GM18502 (cell line): ENCODE measurements around the gene TSPOAP1.

ENCODE experiments used
- ATAC-seq: cut with Tn5 transposase; IDR thresholded peaks from one replicate; pipeline ENCODE4 v1.9.1; 2021; ENCODE audit warnings: mild to moderate bottlenecking; ENCODE audit not compliant: unreplicated experiment, poor library complexity

TSPOAP1 gene

GRCh38 chr17:58319173-58320162 is 9.1 kb downstream of the TSPOAP1 start:
- no peak for ATAC-seq

- no peak for ATAC-seq
Measured at GRCh38 chr17:58318627-58319172, 9.9 kb downstream of the TSPOAP1 start.

- no peak for ATAC-seq
Measured at GRCh38 chr17:58318065-58318481, 10.5 kb downstream of the TSPOAP1 start.

- ATAC-seq: peak; percentile 69
Measured at GRCh38 chr17:58317421-58318064, 11.1 kb downstream of the TSPOAP1 start.

GRCh38 chr17:58316260-58316960 is 12.2 kb downstream of the TSPOAP1 start:
- ATAC-seq: no peak

- ATAC-seq: no peak
Measured at GRCh38 chr17:58315750-58316149, 12.8 kb downstream of the TSPOAP1 start.

- ATAC-seq: no peak
Measured at GRCh38 chr17:58315281-58315711, 13.3 kb downstream of the TSPOAP1 start.

GRCh38 chr17:58314706-58315015 is 13.9 kb downstream of the TSPOAP1 start:
- ATAC-seq: no peak

GRCh38 chr17:58313815-58314705 is 14.5 kb downstream of the TSPOAP1 start:
- no peak for ATAC-seq

- ATAC-seq: no peak
Measured at GRCh38 chr17:58312829-58313228, 15.8 kb downstream of the TSPOAP1 start.

GRCh38 chr17:58312021-58312630 is 16.5 kb downstream of the TSPOAP1 start:
- ATAC-seq: no peak

GRCh38 chr17:58311429-58311894 is 17.1 kb downstream of the TSPOAP1 start:
- no peak for ATAC-seq

- no peak for ATAC-seq
Measured at GRCh38 chr17:58310511-58311428, 17.8 kb downstream of the TSPOAP1 start.

GRCh38 chr17:58309918-58310259 is 18.7 kb downstream of the TSPOAP1 start:
- ATAC-seq: no peak

- no peak for ATAC-seq
Measured at GRCh38 chr17:58308985-58309917, 19.3 kb downstream of the TSPOAP1 start.

- ATAC-seq: no peak
Measured at GRCh38 chr17:58308173-58308984, 20.2 kb downstream of the TSPOAP1 start.
